ENCODE data around the gene TRABD. TPM values are rescaled to one million over a fixed set of nuclear protein-coding genes. Genes with fewer than 3 reads are reported as not detected.

Gene TRABD
- total RNA-seq, 2 donors from 2014 or later = 12.3 to 20.0 TPM

- Histone ChIP-seq H3K9me3 (no peaks in the 10 kb centered on the region), H3K4me1 (peaks cover 0 to 11% of the 10 kb centered on the region in 2 donors), H3K36me3 (peaks cover 67% of the 10 kb centered on the region), H3K27ac (no peak overlapping the region), H3K4me3 (no peak overlapping the region), H3K27me3 (no peaks in the 10 kb centered on the region)
- no peak for TF ChIP-seq CTCF (IDR thresholded peaks at IDR 0.05)
- no peak for DNase-seq (ENCODE audit: low spot score)
These were observed 27.6 kb downstream of the TRABD start for GRCh38 chr22:50213263-50213662.

- DNase-seq (ENCODE audit: low spot score) = no peak
- peaks cover 78% of the 10 kb centered on the region for H3K36me3 ChIP-seq
- H3K27ac ChIP-seq = no peak overlapping the region
These were observed 29.8 kb downstream of the TRABD start for GRCh38 chr22:50215297-50216054.

DNA sequence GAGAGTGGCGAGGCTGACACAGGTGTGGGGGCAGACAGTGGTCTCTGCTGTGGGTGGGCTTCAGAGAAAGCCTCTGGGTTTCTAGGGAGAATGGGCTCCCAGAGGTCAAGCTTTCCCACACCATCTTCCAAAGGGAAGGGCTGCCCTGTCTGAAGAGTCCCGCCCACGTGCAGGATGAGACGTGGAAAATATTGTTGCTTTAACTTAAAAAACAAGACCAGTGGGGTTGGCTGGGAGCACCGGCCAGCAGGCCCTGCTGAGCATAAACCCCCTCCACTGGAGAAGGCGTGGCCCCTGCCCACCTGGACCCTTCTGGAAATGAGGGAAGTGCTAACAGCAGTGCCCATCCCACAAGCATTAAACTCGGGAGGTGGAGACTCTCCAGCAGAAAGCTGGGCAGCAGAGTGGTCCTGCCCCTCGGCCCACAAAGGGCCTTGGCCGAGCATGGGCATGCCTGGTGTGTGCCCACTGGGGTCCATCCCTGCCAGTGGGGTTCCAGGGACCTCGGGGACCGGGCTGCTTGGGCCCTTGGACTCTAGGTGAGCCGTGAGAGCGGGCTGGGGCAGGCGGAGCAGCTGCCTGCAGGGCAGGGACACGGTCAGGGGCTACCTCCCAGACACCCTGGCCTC lies 30.5 kb downstream of the TRABD start:
- Histone ChIP-seq H3K36me3 (peaks cover 78% of the 10 kb centered on the region), H3K27ac (no peak overlapping the region), H3K27me3 (no peaks in the 10 kb centered on the region)

More at GRCh38 chr22:50215297-50216054, 29.8 kb downstream of the TRABD start:
- Histone ChIP-seq H3K9me3 (no peaks in the 10 kb centered on the region), H3K4me1 (peaks cover 0 to 4% of the 10 kb centered on the region in 2 donors), H3K4me3 (no peak overlapping the region), H3K27me3 (no peaks in the 10 kb centered on the region)
- no peak for TF ChIP-seq CTCF (IDR thresholded peaks at IDR 0.05)

GRCh38 chr22:50216684-50217520 lies 31.2 kb downstream of the TRABD start:
- Histone ChIP-seq H3K4me1 (peaks cover 0 to 4% of the 10 kb centered on the region in 2 donors), H3K27me3 (no peaks in the 10 kb centered on the region), H3K36me3 (peaks cover 84% of the 10 kb centered on the region), H3K9me3 (no peaks in the 10 kb centered on the region), H3K4me3 (no peak overlapping the region), H3K27ac (no peak overlapping the region)
- TF ChIP-seq CTCF (IDR thresholded peaks at IDR 0.05) = no peak
- DNase-seq (ENCODE audit: low spot score) = no peak

More for the DNA sequence above, 30.5 kb downstream of the TRABD start:
- no peak for TF ChIP-seq CTCF (IDR thresholded peaks at IDR 0.05)
- H3K4me3 ChIP-seq = no peak overlapping the region
- peaks cover 0 to 4% of the 10 kb centered on the region in 2 donors for H3K4me1 ChIP-seq
- DNase-seq (ENCODE audit: low spot score) = no peak
- H3K9me3 ChIP-seq = no peaks in the 10 kb centered on the region

DNA sequence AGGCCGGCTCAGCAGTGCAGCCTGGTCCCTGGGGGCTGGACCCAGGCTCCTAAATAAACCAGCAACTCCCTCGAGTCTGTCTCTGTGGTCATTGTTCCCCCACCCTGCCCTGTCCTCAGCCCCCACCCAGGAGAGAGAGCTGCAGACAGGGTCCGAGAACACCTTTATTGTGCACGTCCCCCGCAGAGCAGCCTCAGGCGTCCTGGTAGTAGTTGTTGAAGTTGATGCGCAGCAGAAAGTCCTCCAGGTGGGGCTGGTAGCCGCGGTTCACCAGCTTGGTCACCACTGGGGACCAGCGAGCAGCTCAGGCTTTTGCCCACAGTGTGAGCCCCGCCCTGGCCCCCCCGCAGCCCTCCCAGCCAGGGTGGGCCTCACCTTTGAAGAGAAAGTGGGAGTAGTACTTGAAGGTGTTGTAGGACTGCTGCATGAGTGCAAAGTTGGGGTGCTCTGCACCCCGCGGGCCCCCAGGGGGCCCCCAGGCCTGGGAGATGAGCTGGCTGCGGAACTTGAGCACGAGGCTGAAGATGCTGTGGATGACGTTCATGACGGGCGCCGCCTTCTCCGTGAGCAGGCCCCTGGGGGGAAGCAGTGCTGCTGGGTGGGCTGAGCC lies 31.9 kb downstream of the TRABD start:
- Histone ChIP-seq H3K9me3 (no peaks in the 10 kb centered on the region), H3K27ac (no peak overlapping the region), H3K36me3 (peaks cover 86% of the 10 kb centered on the region), H3K4me1 (peaks cover 0 to 4% of the 10 kb centered on the region in 2 donors), H3K4me3 (no peak overlapping the region), H3K27me3 (no peaks in the 10 kb centered on the region)
- no peak for DNase-seq (ENCODE audit: low spot score)
- TF ChIP-seq CTCF (IDR thresholded peaks at IDR 0.05) = no peak
